Endothelial cell (in vitro differentiated cells): ENCODE measurements around the gene RAB30. TPM values are rescaled to one million over a fixed set of nuclear protein-coding genes. Genes with fewer than 3 reads are reported as not detected.

Experiments used
- DNase-seq: peaks from one replicate; pipeline ENCODE4 v3.0.0; 2021; ENCODE audit warnings: low spot score
- H3K27ac Mint-ChIP-seq: one replicate; pipeline ENCODE4 v1.8.0; 2021; ENCODE audit warnings: mixed read lengths, inconsistent platforms; ENCODE audit not compliant: unreplicated experiment
- H3K27me3 Mint-ChIP-seq: one replicate; pipeline ENCODE4 v1.8.0; 2021; ENCODE audit warnings: mild to moderate bottlenecking, moderate library complexity, mixed read lengths, inconsistent platforms; ENCODE audit not compliant: unreplicated experiment
- H3K36me3 Mint-ChIP-seq: one replicate; pipeline ENCODE4 v1.8.0; 2021; ENCODE audit warnings: mild to moderate bottlenecking, low read depth, mixed read lengths, inconsistent platforms; ENCODE audit not compliant: unreplicated experiment
- H3K4me1 Mint-ChIP-seq: one replicate; pipeline ENCODE4 v1.8.0; 2021; ENCODE audit warnings: mild to moderate bottlenecking, mixed read lengths, inconsistent platforms; ENCODE audit not compliant: unreplicated experiment
- H3K4me3 Mint-ChIP-seq: one replicate; pipeline ENCODE4 v1.8.0; 2021; ENCODE audit warnings: mild to moderate bottlenecking, mixed read lengths, inconsistent platforms; ENCODE audit not compliant: unreplicated experiment
- H3K9me3 Mint-ChIP-seq: one replicate; pipeline ENCODE4 v1.8.0; 2021; ENCODE audit warnings: mixed read lengths, inconsistent platforms; ENCODE audit not compliant: unreplicated experiment
- CTCF ChIP-seq: fragments of 200-600 bp; sonication (generic); IDR thresholded peaks from one replicate; pipeline ENCODE4 v1.5.0; 2021; ENCODE audit warnings: antibody characterized with exemption; ENCODE audit not compliant: unreplicated experiment
- total RNA-seq: library from RNA; stranded (reverse); fragmentation: NEBNext Ultra II Directional; extraction: Animal tissue kit (Norgen Biotek cat#: 25700); gene quantifications from one replicate; pipeline ENCODE4 v1.2.1, GENCODE V29; 2021; ENCODE audit not compliant: unreplicated experiment

RAB30 gene
- total RNA-seq, 1 donor from 2014 or later, result 18.6 TPM

- Mint-ChIP-seq H3K36me3 (peaks cover 2% of the 10 kb centered on the region), H3K4me3 (no peak overlapping the region), H3K4me1 (no peaks in the 10 kb centered on the region), H3K27me3 (no peaks in the 10 kb centered on the region), H3K27ac (no peak overlapping the region), H3K9me3 (no peaks in the 10 kb centered on the region)
- DNase-seq, result no peak
- TF ChIP-seq CTCF, result no peak
Observed at GRCh38 chr11:82930229-82930628, 141.5 kb downstream of the RAB30 start.

- H3K4me1 Mint-ChIP-seq, result peaks cover 5% of the 10 kb centered on the region
- H3K27me3 Mint-ChIP-seq, result no peaks in the 10 kb centered on the region
- H3K27ac Mint-ChIP-seq, result no peak overlapping the region
- DNase-seq, result no peak
- no peaks in the 10 kb centered on the region for H3K36me3 Mint-ChIP-seq
- H3K4me3 Mint-ChIP-seq, result no peak overlapping the region
- no peak for TF ChIP-seq CTCF
- H3K9me3 Mint-ChIP-seq, result no peaks in the 10 kb centered on the region
Observed at GRCh38 chr11:82929121-82929520, 142.6 kb downstream of the RAB30 start.

GRCh38 chr11:82927264-82927880 lies 144.3 kb downstream of the RAB30 start:
- H3K27me3 Mint-ChIP-seq, result peaks cover 2% of the 10 kb centered on the region
- H3K4me3 Mint-ChIP-seq, result no peak overlapping the region
- DNase-seq, result no peak
- peaks cover 19% of the 10 kb centered on the region for H3K4me1 Mint-ChIP-seq
- H3K27ac Mint-ChIP-seq, result no peak overlapping the region
- peak; percentile 95 for TF ChIP-seq CTCF
- no peaks in the 10 kb centered on the region for H3K9me3 Mint-ChIP-seq
- H3K36me3 Mint-ChIP-seq, result no peaks in the 10 kb centered on the region

GRCh38 chr11:82924522-82925224 lies 147.0 kb downstream of the RAB30 start:
- no peaks in the 10 kb centered on the region for H3K9me3 Mint-ChIP-seq
- DNase-seq, result no peak
- peaks cover 42% of the 10 kb centered on the region for H3K4me1 Mint-ChIP-seq
- TF ChIP-seq CTCF, result no peak
- peaks cover 2% of the 10 kb centered on the region for H3K27me3 Mint-ChIP-seq
- no peak overlapping the region for H3K4me3 Mint-ChIP-seq
- H3K36me3 Mint-ChIP-seq, result peaks cover 9% of the 10 kb centered on the region
- no peak overlapping the region for H3K27ac Mint-ChIP-seq

Other genes with a start within 250 kb of the RAB30 start
- 445 TPM for gene PRCP, start 171.5 kb downstream of the RAB30 start, total RNA-seq
- 11.2 TPM for gene DDIAS, start 170.2 kb downstream of the RAB30 start, total RNA-seq
- gene PCF11, start 85.2 kb upstream of the RAB30 start, total RNA-seq, result 53.2 TPM
- gene ANKRD42, start 121.8 kb upstream of the RAB30 start, total RNA-seq, result 11.4 TPM
- 81.7 TPM for gene CCDC90B, start 214.5 kb upstream of the RAB30 start, total RNA-seq